ENCODE data around the gene ZNF827.

ZNF827 gene

DNA sequence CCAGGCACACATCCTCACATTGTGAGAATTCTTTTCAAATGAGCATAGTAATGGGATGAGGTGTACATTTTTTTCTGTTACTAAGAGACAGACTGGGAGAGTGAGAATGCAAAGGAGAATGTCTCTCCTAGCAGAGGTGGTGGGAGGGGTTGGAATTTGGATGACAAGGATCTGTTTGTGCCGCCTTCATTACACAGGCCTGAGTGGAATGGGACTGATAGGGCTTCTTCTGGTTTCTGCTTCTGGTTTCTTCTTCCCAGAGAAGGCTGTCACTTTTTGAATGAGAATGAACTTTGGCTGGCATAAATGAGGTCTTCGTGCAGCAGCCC, 203.3 kb downstream of the ZNF827 start:
- H3K27ac ChIP-seq (ENCODE audit: low read depth, low read length): no peak overlapping the region
- H3K27me3 ChIP-seq (ENCODE audit: control insufficient read depth in 5 of 5, insufficient read depth in 4 of 5, low read length in 5 of 5): no peaks in the 10 kb centered on the region
- H3K4me3 ChIP-seq (ENCODE audit: low read depth in 1 of 5, low read length in 5 of 5): no peak overlapping the region
- no peaks in the 10 kb centered on the region for H3K9me3 ChIP-seq (ENCODE audit: control insufficient read depth in 5 of 5, low read length in 5 of 5)
- no peak overlapping the region for H3K9ac ChIP-seq (ENCODE audit: low read length in 5 of 5)
- H3K36me3 ChIP-seq (ENCODE audit: control insufficient read depth in 5 of 5, insufficient read depth in 5 of 5, low read length in 5 of 5): no peaks in the 10 kb centered on the region
- peaks cover 7 to 47% (median 34%) of the 10 kb centered on the region in 5 donors for H3K4me1 ChIP-seq (ENCODE audit: control insufficient read depth in 5 of 5, insufficient read depth in 5 of 5, low read length in 5 of 5)

DNA sequence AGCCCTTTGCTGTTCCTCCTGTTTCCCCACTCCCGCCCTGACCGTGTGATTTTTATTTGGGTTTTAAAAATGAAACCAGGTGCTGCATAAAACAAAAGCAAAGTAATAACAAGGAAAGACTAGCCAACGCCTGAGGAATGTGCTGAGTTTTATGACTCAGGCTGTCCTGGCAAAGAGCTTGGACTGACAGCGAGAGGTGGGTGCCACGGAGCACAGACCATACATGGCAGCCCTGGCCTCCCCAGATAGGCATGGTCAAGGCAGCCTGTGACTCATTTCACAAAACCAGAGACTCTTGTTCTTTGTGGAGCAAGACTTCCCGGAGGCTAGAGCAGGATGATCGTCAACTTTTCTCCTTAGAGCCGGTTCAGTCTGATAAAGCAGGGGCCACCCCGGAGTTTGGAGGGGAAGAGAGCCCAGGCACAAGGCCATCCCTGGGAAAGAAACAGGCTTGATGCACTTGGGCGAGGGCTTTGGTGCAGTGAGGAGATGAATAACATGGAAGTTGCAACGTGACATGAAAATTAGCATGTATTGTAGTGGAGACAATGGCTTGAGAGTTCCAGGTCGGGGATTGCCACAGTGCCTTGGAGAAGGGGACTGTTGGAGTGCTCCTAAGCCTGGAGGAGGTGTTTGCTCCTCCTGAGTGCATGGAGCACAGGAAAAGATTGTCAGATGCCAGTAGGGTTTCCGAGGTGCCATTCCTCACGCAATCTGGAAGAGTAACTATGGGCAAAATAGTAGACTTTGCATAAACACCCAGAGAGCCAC, 203.9 kb downstream of the ZNF827 start:
- Histone ChIP-seq H3K9ac (ENCODE audit: low read length in 5 of 5) (no peak overlapping the region), H3K4me1 (ENCODE audit: control insufficient read depth in 5 of 5, insufficient read depth in 5 of 5, low read length in 5 of 5) (peaks cover 7 to 47% (median 34%) of the 10 kb centered on the region in 5 donors), H3K4me3 (ENCODE audit: low read depth in 1 of 5, low read length in 5 of 5) (no peak overlapping the region), H3K9me3 (ENCODE audit: control insufficient read depth in 5 of 5, low read length in 5 of 5) (no peaks in the 10 kb centered on the region), H3K27ac (ENCODE audit: low read depth, low read length) (peak overlapping the region; percentile 93), H3K36me3 (ENCODE audit: control insufficient read depth in 5 of 5, insufficient read depth in 5 of 5, low read length in 5 of 5) (no peaks in the 10 kb centered on the region), H3K27me3 (ENCODE audit: control insufficient read depth in 5 of 5, insufficient read depth in 4 of 5, low read length in 5 of 5) (no peaks in the 10 kb centered on the region)

DNA sequence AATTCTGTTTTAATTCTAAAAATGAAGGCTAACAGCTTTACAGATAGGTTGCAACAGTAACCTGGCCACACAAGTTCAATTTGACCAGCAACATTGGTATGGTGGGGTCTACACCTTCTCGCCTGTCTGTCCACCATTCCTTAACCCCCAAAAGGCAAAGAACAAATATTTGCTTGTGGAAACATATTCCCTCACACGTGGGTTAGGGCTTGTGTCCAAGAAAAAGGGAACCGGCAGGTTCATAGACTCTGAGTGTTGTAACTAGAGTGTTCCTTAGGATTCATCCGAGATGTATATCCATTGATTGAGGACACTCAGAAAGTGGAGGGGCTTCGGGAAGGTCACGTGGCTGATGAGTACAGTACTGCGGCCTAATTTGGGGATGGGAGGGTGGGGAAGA, 204.6 kb downstream of the ZNF827 start:
- Histone ChIP-seq H3K27me3 (ENCODE audit: control insufficient read depth in 5 of 5, insufficient read depth in 4 of 5, low read length in 5 of 5) (no peaks in the 10 kb centered on the region), H3K27ac (ENCODE audit: low read depth, low read length) (peak overlapping the region; percentile 93), H3K9ac (ENCODE audit: low read length in 5 of 5) (peak overlapping the region in 2 of 5 donors; percentile 80 to 82), H3K9me3 (ENCODE audit: control insufficient read depth in 5 of 5, low read length in 5 of 5) (no peaks in the 10 kb centered on the region), H3K36me3 (ENCODE audit: control insufficient read depth in 5 of 5, insufficient read depth in 5 of 5, low read length in 5 of 5) (no peaks in the 10 kb centered on the region), H3K4me1 (ENCODE audit: control insufficient read depth in 5 of 5, insufficient read depth in 5 of 5, low read length in 5 of 5) (peaks cover 7 to 47% (median 34%) of the 10 kb centered on the region in 5 donors), H3K4me3 (ENCODE audit: low read depth in 1 of 5, low read length in 5 of 5) (peak overlapping the region in 4 of 5 donors; percentile 54 to 69 (median 60))

DNA sequence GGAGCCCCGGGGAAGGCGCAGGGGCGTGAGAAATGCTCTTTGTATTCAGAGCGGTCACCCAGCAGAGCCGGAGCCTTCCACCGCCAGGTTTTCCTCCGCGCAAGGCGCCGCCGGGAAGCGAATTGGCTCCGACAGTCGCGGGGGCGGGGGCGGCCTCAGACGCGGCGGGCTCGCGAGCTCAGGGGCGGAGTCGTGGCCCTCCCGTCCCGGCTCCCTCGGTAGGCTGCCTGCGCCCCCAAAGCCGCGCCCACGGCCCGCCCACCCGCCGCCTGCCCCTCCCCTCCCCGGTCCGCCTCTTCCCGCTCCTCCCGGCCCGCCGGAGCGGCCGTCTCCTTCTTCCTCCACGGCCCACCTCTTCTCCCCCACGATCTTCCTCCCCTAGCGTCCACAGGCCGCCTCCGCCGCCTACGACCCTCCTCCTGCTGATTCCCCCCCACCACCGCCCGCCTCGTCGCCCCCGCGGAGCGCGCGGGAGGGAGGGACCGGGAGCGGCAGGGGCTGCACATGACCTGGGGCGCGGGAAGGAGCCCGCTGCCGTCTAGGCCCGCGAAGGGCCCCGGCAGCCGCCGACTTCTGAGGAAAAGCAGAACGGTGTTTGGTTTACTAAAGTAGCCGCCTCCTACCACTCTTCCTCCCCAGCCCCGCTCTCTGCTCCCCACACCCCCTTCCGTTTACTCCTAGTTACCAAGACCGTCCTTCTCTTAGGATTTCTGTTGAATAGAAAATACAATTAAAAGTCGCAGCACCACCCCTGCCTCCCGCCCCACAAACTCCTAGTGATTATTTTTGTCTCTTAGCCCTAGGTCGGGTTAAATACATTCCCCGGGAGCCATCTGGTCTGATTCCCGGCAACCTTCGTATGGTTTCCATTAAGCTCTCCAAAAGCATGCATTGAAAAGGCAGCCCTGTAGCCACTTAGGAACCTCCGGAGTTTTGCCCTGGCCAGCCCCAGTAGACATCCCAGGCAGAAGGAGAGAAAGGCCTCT, 205.4 kb downstream of the ZNF827 start:
- Histone ChIP-seq H3K9me3 (ENCODE audit: control insufficient read depth in 5 of 5, low read length in 5 of 5) (no peaks in the 10 kb centered on the region), H3K4me3 (ENCODE audit: low read depth in 1 of 5, low read length in 5 of 5) (peak overlapping the region; percentile 51 to 69 (median 60)), H3K9ac (ENCODE audit: low read length in 5 of 5) (peak overlapping the region in 4 of 5 donors; percentile 70 to 82 (median 81)), H3K4me1 (ENCODE audit: control insufficient read depth in 5 of 5, insufficient read depth in 5 of 5, low read length in 5 of 5) (peaks cover 7 to 47% (median 34%) of the 10 kb centered on the region in 5 donors), H3K27me3 (ENCODE audit: control insufficient read depth in 5 of 5, insufficient read depth in 4 of 5, low read length in 5 of 5) (no peaks in the 10 kb centered on the region), H3K27ac (ENCODE audit: low read depth, low read length) (peak overlapping the region; percentile 93), H3K36me3 (ENCODE audit: control insufficient read depth in 5 of 5, insufficient read depth in 5 of 5, low read length in 5 of 5) (no peaks in the 10 kb centered on the region)

DNA sequence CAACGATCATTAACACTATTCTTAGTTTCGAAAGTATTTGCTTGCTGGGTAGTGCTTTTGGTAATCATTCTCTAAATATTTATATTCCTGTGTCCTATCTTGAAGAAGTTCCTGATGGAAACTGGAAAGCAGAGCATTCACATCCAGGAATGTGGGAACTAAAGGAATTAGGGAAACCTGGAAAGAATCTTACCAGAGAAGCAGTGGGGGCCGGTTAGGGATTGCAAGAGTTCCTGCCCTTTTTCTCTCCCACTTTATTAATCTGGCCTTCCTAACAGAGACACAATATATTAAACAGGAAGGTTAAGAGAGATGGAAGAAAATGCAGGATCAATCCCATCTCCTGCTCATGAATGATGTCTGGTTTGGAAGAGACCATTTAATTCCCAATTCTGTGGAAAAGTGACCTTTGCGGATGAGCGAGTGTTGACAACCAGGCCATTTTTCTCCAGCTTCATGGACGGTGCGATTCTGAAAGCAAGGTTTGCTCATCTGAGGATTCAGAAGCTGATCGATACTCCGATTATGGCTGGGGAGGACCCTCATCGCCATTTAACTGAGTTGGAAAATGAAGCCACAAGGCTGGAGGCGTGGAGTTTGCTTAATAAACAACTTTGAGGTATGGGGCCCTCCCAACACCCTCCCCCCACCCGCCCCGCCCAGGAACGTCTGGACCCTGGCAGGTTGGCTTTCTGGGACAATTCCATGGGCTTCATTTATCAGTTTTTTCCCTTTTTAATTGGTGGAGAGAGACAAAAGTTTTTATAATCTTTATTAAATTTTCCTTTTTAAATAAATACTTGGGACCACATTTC, 206.4 kb downstream of the ZNF827 start:
- peaks cover 7 to 47% (median 34%) of the 10 kb centered on the region in 5 donors for H3K4me1 ChIP-seq (ENCODE audit: control insufficient read depth in 5 of 5, insufficient read depth in 5 of 5, low read length in 5 of 5)

DNA sequence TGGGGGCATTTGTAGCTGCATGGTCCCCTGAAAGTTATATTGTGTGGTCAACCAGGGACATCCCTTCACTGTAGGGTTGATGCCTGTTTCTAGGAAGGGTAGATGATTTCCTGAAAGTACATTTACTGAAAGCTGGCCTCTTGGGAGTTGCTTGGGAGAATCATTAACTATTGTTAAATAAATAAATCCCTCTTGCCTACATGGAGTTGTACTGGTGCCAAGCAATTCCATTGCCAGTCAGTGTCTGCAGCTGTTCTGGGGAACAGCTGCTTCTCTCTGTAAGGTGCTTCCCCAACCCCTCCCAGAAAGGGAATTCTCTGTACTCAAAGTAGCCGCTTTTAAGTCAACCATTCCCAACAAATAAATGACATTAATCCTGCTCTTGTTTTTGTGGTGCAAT, 207.6 kb downstream of the ZNF827 start:
- Histone ChIP-seq H3K4me1 (ENCODE audit: control insufficient read depth in 5 of 5, insufficient read depth in 5 of 5, low read length in 5 of 5) (peaks cover under 1 to 38% (median 27%) of the 10 kb centered on the region in 5 donors), H3K9ac (ENCODE audit: low read length in 5 of 5) (peak overlapping the region in 1 of 5 donors; percentile 42), H3K27me3 (ENCODE audit: control insufficient read depth in 5 of 5, insufficient read depth in 4 of 5, low read length in 5 of 5) (no peaks in the 10 kb centered on the region), H3K9me3 (ENCODE audit: control insufficient read depth in 5 of 5, low read length in 5 of 5) (no peaks in the 10 kb centered on the region), H3K4me3 (ENCODE audit: low read depth in 1 of 5, low read length in 5 of 5) (no peak overlapping the region), H3K36me3 (ENCODE audit: control insufficient read depth in 5 of 5, insufficient read depth in 5 of 5, low read length in 5 of 5) (no peaks in the 10 kb centered on the region), H3K27ac (ENCODE audit: low read depth, low read length) (no peak overlapping the region)

More for the DNA sequence above, 206.4 kb downstream of the ZNF827 start:
- H3K27me3 ChIP-seq (ENCODE audit: control insufficient read depth in 5 of 5, insufficient read depth in 4 of 5, low read length in 5 of 5): no peaks in the 10 kb centered on the region
- H3K36me3 ChIP-seq (ENCODE audit: control insufficient read depth in 5 of 5, insufficient read depth in 5 of 5, low read length in 5 of 5): no peaks in the 10 kb centered on the region
- H3K4me3 ChIP-seq (ENCODE audit: low read depth in 1 of 5, low read length in 5 of 5): peak overlapping the region in 4 of 5 donors; percentile 28 to 69 (median 47)
- H3K27ac ChIP-seq (ENCODE audit: low read depth, low read length): no peak overlapping the region
- no peaks in the 10 kb centered on the region for H3K9me3 ChIP-seq (ENCODE audit: control insufficient read depth in 5 of 5, low read length in 5 of 5)
- H3K9ac ChIP-seq (ENCODE audit: low read length in 5 of 5): peak overlapping the region in 1 of 5 donors; percentile 72

DNA sequence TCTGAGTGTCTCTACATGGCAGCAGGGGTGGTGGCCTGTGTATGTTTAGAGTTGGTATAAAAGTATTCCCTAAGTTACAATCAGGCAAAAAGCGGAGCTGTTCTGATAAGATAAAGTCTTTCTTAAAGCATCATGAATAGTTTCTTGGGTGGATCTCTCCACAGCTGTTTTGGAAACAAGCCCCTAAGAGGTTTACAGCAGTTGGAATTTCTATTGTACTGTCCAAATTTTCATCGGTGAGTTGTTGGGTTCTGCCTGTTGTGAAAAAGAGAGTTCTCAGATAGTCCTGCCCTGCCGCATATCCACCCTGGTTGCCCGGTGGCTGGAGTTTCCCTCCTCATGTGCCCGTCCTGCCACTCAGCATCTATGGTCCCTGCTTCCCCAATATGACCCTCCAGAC, 208.6 kb downstream of the ZNF827 start:
- Histone ChIP-seq H3K9me3 (ENCODE audit: control insufficient read depth in 5 of 5, low read length in 5 of 5) (no peaks in the 10 kb centered on the region), H3K27me3 (ENCODE audit: control insufficient read depth in 5 of 5, insufficient read depth in 4 of 5, low read length in 5 of 5) (no peaks in the 10 kb centered on the region)

DNA sequence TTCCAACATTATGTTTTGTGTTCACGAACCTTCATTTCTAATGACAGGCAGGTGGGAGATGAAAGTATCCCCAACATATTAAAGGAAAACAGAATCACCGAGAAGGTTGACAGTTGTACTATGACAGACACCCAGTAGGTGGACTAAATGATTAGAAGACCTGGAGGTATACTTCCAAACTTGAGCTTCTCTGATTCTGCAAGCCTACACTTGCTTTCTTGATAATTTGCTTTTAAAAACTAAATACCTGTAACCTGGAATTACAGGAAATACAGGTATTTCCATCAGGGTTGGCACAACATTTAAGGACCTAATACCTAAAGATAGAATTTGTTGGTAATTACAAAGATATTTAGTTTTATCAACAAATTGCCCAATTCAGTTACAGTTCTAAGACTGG, 215.3 kb downstream of the ZNF827 start:
- no peak overlapping the region for H3K9ac ChIP-seq (ENCODE audit: low read length in 5 of 5)
- no peaks in the 10 kb centered on the region for H3K36me3 ChIP-seq (ENCODE audit: control insufficient read depth in 5 of 5, insufficient read depth in 5 of 5, low read length in 5 of 5)
- no peaks in the 10 kb centered on the region for H3K9me3 ChIP-seq (ENCODE audit: control insufficient read depth in 5 of 5, low read length in 5 of 5)
- no peak overlapping the region for H3K4me3 ChIP-seq (ENCODE audit: low read depth in 1 of 5, low read length in 5 of 5)
- peaks cover 1 to 21% (median 18%) of the 10 kb centered on the region in 5 donors for H3K4me1 ChIP-seq (ENCODE audit: control insufficient read depth in 5 of 5, insufficient read depth in 5 of 5, low read length in 5 of 5)
- H3K27me3 ChIP-seq (ENCODE audit: control insufficient read depth in 5 of 5, insufficient read depth in 4 of 5, low read length in 5 of 5): no peaks in the 10 kb centered on the region
- H3K27ac ChIP-seq (ENCODE audit: low read depth, low read length): no peak overlapping the region

More for the DNA sequence above, 208.6 kb downstream of the ZNF827 start:
- peaks cover 0 to 29% (median 26%) of the 10 kb centered on the region in 5 donors for H3K4me1 ChIP-seq (ENCODE audit: control insufficient read depth in 5 of 5, insufficient read depth in 5 of 5, low read length in 5 of 5)
- H3K4me3 ChIP-seq (ENCODE audit: low read depth in 1 of 5, low read length in 5 of 5): no peak overlapping the region
- H3K9ac ChIP-seq (ENCODE audit: low read length in 5 of 5): no peak overlapping the region
- no peak overlapping the region for H3K27ac ChIP-seq (ENCODE audit: low read depth, low read length)
- no peaks in the 10 kb centered on the region for H3K36me3 ChIP-seq (ENCODE audit: control insufficient read depth in 5 of 5, insufficient read depth in 5 of 5, low read length in 5 of 5)

DNA sequence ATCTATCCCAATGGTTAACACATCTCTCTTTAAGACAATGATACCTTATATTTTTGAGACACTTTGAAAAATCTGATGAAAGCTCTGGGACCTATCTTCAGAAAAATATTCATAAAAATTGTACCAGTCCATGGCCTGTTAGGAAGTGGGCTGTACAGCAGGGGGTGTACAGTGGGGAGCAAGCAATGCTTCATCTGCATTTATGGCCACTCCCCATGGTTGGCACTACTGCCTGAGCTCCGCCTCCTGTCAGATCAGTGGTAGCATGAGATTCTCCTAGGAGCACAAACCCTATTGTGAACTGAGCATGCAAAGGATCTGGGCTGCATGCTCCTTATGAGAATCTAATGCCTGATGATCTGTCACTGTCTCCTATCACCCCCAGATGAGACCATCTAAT, 216.1 kb downstream of the ZNF827 start:
- Histone ChIP-seq H3K4me1 (ENCODE audit: control insufficient read depth in 5 of 5, insufficient read depth in 5 of 5, low read length in 5 of 5) (peaks cover 1 to 21% (median 18%) of the 10 kb centered on the region in 5 donors), H3K27ac (ENCODE audit: low read depth, low read length) (no peak overlapping the region), H3K27me3 (ENCODE audit: control insufficient read depth in 5 of 5, insufficient read depth in 4 of 5, low read length in 5 of 5) (no peaks in the 10 kb centered on the region), H3K9ac (ENCODE audit: low read length in 5 of 5) (no peak overlapping the region), H3K9me3 (ENCODE audit: control insufficient read depth in 5 of 5, low read length in 5 of 5) (no peaks in the 10 kb centered on the region), H3K36me3 (ENCODE audit: control insufficient read depth in 5 of 5, insufficient read depth in 5 of 5, low read length in 5 of 5) (no peaks in the 10 kb centered on the region), H3K4me3 (ENCODE audit: low read depth in 1 of 5, low read length in 5 of 5) (no peak overlapping the region)
